HG02678 (cell line): ENCODE data around the gene CUL7.

Experiments used
- ATAC-seq: cut with Tn5 transposase; IDR thresholded peaks from one replicate; pipeline ENCODE4 v1.9.1; 2021; ENCODE audit warnings: mild to moderate bottlenecking, moderate library complexity; ENCODE audit not compliant: unreplicated experiment

The CUL7 gene

DNA sequence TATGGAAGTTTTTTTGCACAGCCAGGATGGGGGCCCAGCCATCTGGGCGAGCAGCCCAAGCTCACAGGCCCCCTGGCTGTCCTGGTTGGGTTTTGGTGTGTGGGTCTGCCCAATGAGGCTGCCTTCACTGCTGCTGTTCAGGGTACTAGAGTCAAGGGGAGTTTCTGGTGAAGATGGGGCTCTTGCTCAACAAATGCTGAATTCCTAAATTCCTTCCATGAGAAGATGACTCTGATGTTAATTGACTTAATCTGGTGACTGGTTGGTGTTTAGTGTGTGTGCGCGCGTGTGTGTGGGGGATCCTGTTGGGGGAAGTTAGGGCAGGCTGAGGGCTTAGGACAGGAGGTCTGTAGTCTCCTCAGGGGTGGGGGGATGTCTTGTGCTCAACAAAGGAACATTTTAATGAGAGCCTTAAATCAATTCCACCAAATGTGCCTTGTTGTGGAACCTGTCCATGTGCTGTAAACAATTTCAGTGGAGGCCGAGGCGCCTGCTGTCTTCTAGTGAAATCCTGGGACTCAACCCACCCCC is 24.4 kb upstream of the CUL7 start:
- no peak for ATAC-seq

DNA sequence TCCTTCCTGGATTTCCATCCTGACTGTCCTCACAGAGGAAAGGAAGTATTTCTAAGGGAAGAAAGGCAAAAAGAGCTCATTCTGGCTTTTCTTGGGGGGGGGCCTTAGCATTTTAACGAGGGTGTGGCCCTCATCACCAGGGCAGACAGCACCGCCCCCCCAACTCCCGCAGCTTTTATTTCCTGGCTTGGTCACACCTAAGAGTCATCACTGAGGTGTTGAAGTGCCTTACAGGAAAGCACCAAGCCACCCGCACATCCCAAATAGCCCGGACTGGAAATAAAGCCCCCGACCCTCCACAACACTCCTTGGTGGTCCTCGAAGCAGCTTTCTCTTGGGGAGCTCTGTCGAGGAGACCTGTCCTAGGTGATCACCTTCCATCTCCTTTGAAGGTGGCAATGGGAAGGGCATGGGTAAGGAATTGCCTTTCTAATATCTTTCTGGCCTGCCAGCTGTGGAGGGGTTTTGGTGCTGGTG is 23.7 kb upstream of the CUL7 start:
- ATAC-seq, result no peak

DNA sequence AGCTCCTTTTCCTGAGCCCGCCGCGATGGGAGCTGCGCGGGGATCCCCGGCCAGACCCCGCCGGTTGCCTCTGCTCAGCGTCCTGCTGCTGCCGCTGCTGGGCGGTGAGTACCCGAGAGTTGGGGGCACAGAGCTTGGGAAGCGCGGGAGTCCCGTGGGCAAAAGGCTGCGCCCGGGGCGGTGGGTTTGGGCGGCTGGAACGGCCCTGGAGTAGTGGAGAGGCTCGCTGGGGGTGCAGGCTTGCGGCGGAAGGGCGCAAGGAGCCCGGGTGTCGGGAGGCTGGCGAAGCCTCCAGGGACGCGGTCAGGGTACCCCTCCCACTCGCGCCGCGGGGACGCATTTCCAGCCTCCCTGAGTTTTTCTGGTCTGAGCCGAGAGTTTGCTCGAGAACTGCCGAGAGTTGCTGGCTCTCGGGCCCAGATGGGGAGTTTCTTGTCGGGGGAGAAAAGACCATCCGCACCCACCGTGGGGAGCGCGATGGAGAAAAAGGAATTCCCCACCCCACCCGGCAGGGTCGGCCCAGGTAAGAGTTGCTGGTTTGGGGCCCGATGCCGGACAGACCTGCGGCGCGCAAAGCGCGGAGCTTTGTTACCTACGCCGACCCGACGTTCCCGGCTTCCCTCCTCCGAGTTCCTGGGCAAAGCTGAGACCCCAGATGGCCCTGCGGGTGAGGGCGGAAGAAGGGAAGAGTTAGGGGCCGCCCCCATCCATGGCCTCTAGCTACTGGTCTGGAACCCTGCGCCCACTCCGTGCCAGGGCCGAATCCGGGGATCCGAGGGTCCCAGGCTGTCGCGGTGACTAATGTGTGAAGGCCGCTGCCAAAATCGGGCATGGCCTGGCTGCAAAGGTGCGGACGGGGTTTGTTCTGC is 23.0 kb upstream of the CUL7 start:
- no peak for ATAC-seq

DNA sequence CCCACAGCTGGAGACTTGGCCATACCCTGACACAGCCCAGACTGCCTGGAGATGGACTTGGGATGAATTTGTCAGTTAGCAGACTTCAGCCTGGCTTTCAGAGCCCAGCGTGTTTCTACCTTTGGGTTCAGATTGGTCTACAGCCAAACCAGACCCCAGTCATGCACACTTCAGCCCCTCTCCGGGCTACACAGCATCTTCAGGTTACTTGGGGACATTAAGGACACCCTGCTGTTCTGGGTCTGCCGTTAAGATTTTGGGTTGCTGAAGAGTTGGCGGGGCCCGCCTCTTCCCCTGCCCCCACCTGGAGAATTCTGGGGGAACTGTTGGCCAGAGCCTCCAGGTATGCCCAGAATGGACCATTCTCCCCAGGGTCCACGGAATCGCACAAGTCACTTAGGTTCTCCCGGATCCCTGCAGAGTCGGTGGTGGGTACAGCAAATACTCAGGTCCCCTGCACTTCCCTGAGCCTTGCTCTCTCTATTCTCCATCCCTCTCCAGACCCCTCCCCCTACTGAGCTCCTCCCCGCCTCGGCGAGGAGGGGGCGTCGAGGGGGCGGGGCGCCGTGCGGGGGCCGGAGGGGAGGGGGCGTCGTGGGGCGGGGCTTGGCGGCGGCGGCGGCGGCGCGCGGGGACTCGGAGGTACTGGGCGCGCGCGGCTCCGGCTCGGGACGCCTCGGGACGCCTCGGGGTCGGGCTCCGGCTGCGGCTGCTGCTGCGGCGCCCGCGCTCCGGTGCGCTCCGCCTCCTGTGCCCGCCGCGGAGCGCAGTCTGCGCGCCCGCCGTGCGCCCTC is 22.2 kb upstream of the CUL7 start, which contains the start of gene PTK7:
Gene PTK7 (plus strand): TSS at position 645 of the 794 bp plus-strand sequence. CDS start 175 bp downstream, outside the sequence.
- ATAC-seq, result no peak

DNA sequence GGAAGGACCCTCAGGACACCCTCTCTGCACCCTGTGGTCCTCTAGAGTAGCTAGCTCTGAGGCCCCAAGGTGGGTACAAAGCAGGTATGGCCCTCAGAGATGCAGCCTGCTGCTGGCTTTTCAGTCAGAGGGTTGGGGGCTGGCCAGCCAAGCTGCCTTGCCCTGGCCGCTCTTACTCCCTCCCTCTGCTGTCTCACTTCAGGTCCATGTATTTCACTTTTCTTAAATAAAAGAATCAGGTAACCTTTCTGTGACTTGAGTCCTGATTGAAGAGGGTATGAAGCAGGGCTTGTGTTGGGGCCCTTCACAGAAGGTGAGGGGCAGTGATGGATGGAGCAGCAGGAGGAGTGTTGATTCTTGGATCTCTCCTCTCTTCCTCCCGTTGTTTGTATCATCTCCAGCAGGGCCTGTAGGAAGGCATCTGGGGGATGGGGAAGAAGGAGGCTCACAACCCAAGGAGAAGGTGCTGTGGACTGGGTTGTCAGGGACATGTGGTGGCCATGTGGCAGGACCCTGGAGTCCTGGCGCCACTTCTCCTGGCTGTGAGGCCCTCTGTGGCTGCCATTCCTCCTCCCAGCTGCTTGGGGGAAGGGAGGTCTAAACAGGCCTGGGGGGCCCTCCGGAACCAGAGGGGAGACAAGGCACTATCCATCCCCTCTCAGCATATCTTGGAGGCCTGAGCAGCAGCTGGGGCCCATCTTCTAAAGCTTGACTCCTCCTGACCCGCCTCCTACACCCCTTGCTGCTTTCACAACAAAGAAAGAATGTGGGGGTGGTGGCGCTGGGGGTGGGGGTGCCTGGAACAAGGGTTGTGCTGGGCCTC is 21.4 kb upstream of the CUL7 start:
- no peak for ATAC-seq

DNA sequence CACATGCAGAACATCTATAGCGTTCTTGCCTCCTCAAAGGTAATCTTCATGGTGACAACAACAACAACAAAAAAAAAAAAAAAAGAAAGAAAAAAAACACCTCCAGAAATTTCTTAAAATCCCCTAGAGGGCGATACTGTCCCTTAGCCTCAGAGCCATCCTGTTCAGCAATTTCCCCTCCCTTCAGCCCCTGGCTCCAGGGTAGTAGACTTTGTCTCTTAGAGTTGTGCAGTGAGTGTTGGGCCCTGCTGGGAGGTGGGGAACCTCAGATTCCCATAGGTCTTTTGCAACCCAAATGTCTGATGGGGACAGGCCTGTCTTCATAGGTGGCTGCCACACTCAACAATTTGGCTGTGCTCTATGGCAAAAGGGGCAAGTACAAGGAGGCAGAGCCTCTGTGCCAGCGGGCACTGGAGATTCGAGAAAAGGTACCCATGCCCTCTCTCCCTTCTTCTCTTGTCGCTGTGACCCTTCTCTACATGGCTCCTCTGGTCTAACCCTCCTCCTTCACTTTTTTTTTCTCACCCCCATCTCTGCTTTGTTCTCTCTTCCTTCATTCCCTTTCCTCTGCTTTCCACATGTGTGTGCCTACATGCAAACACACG is 16.5 kb upstream of the CUL7 start:
- no peak for ATAC-seq

DNA sequence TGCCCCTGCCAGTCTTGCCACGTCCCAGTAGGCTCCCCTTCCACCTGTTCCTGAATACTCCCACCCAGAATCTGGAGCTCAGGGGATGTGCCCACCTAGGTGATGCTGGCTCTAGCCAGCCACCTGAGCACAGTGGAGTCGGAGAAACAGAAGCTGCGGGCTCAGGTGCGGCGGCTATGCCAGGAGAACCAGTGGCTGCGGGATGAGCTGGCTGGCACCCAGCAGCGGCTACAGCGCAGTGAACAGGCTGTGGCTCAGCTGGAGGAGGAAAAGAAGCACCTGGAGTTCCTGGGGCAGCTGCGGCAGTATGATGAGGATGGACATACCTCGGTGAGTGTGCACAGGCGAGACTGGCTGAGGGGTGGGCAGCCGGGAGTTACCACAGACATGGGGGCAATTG is 9.2 kb upstream of the CUL7 start:
- no peak for ATAC-seq

DNA sequence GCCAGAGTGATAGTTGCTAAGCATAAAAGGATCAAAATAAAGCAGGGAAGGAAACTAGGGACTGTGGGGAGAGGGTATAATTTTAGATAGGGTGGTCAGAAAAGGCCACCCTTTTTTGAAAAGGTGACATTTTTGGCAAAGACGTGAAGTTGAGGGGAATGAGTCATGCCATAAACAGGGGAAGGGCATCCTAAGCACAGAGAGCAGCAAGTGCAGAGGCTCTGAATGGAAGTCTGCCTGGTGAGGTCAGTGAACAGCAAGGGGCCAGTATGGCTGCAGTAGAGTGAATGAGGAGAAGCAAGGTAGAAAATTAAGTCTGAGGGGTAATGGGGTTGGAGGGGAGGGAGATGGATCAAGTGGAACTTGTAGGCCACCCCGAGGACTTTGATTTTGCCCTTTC is 8.2 kb upstream of the CUL7 start:
- ATAC-seq, result no peak

DNA sequence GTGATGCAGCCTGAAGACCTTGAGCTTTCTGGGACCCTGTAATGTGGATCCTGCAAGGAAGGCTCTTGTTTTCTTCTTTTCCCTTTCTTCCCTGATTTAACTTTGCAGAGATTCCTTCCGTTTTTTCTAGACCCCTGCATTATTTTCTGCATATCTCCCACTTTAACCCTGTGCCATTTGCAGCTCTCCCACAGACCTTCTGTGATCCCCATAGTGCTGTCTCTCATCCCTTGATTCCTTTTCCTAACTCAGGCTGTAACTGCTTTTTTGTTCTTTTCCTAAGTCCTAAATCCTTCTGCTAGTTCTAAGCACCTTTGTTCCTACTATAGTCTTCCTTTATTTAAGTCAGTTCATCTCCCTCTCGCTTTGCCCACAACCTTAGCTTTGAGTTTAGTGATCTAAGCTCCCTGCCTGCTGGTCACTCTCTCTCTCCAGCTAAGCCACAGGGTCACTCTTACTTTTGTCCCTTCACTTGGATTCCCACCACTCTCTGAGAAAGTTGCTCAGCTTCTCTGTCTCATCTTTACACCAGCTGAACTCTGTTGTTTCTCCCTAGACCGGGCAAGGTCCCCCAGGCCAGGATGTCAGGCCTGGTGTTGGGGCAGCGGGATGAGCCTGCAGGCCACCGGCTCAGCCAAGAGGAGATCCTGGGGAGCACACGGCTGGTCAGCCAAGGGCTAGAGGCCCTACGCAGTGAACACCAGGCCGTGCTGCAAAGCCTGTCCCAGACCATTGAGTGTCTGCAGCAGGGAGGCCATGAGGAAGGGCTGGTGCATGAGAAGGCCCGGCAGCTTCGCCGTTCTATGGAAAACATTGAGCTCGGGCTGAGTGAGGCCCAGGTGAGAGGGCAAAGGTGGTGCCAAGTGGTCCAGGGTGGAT is 7.3 kb upstream of the CUL7 start:
- ATAC-seq, result no peak

DNA sequence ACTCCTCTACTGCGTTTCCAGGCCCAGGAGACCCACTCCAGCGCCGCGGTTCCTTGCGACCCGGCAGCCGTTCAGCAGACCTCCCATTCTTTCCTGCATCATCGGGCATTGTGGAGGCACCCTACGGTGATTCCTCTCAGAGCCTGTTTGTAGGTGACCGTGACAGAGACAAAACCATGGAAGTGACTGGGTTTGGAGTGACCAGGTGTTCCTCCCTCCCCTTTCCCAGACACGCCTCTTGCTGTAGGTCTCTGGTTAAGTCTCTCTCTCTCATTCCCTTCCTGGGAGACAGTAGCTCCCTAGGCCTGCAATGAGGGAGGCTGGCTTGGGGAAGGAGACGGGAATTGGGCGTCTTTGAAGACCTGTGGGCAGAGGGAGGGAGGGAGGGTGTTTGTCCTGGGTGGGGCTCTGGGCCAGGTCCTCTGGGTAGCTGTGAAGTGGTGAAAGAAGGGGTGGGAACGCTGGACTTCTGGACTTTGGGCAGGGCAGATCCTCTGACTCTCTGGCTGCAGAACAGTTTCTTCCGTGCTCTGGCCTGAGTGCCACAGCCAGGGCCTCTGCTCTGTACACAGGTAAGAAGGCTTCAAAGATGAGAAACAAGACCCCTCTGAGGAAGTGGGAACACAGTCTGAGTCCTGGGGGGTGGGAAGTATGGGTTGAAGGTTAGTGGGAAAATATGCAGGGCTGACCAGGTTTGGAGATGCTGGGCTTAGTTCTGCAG is 6.5 kb upstream of the CUL7 start:
- no peak for ATAC-seq

DNA sequence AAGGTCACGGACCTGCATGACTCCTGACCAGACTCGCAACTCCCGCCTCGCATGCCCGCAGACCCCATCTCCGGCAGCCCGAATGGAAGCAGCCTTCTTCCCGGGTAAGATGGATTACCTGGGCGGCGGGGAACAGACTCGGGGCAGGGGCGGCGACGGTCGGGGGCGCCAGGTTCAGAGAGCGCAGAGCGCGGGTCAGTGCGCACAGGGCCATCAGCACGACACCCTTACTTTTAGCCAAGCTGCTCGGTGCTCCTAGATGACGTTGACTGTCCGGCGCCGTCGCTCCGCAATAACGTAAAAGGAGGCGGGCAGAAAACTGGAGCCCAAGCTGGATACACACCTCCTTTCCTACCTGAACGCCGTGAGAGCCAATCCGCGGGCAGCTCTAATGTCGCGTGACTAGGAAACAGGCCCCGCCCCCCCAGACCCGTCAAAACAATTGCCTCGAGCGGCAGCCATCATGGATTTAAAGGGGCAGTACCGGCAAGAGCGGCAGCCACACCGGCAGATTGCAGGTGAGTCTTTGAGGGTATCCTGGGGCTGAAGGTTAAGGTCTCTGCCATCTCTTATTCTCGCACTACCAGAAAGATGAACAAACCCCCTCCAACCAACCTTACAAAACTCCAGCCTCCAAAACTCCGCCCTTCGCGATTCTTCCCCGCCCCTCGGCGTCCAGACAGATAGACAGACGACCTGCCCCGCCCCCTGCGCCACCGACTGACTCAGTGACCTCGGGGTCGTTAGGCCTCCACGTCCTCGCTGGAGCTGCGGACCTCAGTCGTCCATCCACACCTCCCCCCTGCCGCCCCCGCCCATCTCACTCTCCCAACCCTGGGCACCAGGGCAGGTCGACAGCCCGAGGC is 5.8 kb upstream of the CUL7 start, which contains the start of the genes KLC4 and MRPL2:
Gene KLC4 (plus strand): TSS at position 464 of the 866 bp plus-strand sequence. CDS start 1,705 bp downstream, outside the sequence.
Gene MRPL2 (minus strand): TSS at position 267 of the 866 bp plus-strand sequence. CDS start 53 bp downstream, at position 214.
- ATAC-seq, result peak; percentile 91

DNA sequence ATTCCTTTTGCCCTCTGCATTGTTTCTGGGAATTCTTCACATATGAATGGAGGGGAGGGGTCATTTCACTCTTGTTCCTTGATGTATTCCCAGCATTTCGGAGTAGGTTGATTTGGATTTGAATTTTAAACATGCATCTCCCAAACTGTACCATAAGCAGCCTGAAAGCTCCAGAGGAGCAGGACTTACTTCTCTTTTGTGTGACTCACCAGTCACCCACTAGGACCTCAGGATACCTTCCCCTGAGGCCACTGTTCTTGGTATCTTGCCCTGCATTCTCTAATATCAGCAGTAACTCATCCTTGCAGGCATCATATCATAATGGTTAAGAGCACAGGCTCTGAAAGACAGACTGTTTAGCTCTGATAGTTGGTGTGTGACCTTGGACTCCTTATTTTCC is 4.9 kb upstream of the CUL7 start:
- ATAC-seq, result no peak

DNA sequence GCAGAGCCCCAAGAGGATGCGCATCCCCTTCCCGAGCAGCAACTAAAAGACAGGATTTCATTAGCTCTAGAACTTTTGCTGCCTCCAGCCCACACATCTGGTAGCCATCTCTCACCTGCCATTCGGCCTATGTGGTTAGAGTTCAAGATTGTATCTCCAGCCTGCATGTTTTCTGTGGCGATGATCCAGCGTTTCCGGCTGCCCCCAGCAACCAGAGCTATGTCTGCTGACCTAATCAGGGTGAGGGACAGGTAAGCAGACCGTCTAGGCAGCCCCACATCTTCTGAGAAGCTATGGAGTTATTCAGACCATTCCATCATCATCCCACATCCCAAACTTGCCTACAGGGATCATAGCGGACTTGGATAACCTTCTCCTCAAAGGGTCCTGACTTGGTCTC is 2.3 kb upstream of the CUL7 start:
- no peak for ATAC-seq

DNA sequence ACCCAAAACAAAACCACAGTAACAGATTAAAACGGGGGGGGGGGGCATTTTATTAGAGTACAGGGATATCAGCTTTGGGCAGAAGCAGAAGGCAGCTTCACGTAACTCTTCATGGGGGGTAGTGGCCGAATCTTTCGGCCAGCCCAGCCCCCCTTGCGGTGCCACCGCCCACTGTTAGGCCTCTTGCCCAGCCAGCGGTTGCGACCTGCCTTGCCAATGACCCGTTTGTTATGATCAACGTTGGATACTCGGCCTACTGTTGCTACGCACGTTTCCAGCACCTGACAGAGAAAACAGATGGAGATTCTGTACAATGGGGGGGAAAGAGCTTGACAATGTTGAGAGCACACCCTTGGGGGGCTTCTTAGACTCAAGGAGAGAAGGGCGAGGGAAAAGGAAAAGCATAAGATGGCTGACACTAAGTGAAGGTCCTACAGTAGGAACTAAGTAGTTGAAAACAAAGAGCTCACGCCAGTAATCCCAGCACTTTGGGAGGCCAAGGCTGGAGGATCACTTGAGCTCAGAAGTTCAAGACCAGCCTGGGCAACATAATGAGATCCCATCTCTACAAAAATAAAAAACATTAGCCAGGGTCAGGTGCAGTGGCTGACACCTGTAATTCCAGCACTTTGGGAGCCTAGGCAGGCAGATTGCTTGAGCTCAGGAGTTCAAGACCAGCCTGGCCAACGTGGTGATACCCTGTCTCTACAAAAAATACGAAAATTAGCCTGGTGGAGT is 724 bp upstream of the CUL7 start:
- ATAC-seq, result no peak

DNA sequence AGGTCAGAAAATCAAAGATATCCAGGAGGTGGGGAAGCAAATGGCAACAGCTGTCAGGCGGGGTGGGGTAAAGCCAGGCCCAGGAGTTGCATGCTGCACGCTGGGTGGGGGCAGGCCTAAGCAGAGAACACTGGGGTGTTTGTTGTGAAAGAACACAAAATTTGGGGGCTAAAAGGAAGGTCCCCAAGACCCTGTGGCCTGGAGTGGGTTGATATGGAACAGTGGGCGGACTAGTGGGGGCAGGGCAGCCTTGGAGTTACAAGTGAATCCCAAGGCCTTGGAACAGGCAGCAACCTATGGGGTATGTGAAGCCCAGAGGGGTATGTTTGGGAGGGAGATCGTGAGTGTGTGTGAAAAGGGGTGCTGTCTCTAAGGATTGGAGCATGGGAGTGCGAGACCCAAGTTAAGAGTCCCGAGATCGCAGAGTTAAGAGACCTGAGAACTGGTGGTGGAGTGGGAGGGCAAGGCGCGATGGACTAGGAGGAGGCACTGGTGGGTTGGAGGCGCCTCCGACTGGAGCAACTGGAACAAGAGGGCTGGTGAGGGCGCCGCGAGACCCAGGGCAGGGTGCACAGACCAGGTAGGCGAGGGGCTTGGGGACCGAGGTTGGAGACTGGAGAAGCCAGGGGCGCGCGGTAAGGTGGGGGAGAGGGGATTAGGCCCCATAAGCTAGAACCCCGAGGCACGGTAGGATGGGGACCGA is 658 bp downstream of the CUL7 start:
- no peak for ATAC-seq

DNA sequence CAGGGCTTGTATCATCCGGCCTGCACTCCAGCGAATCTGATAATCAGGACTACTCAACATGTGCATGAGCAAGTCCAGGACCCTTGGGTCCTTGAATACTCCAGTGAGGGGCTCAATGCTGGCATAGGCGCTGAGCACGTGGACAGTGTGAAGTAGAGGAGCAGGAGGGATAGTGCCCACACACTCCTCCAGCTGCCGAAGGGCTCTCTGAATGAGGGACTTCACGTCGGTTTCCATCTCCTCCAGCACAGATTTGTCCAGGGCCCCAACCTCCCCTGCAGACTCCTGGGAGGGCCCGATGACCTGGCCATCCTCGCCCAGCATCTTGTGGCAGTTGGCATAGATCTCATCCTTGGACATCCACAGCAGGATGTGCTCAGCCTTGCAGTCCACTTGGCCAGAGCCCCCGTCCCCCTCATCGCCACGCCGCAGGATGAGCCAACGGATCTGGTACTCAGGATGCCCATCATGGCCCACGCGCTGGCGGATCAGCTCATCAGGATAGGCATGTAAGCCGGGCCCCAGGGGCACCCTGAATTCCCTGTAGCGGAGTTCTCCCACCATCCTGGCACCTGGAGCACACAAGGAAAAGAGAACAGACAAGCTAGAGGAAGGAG is 1.3 kb downstream of the CUL7 start:
- no peak for ATAC-seq
